ENCODE data around the gene DZIP1L. TPM values are rescaled to one million over a fixed set of nuclear protein-coding genes. Genes with fewer than 3 reads are reported as not detected.

The DZIP1L gene
- total RNA-seq, 2 experiments from 2014 or later, result not detected

DNA sequence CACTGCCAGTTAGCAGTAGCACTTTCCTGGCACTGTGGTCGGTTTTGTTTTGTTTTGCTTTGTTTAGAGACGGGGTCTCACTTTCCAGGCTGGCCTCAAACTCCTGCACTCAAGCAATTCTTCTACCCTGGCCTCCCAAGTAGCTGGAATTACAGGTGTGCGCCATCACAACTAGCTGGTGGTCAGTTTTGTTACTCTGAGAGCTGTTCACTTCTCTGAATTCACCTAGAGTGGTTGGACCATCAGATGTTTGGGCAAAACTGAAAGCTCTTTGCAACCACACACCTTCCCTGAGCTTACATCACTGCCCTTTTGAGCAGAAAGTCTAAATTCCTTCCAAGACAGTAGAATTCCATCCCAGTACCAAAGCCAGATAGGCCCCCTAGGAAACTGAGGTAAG lies 82.8 kb downstream of the DZIP1L start:
- Histone ChIP-seq H3K4me3 (ENCODE audit: low read length) (no peak overlapping the region), H3K27me3 (ENCODE audit: control insufficient read depth in 1 of 2, insufficient read depth in 2 of 2, low read length in 2 of 2) (peaks cover 3 to 8% of the 10 kb centered on the region in 2 experiments), H3K4me1 (ENCODE audit: insufficient read depth, low read length) (no peaks in the 10 kb centered on the region), H3K9me3 (ENCODE audit: control insufficient read depth in 1 of 2, insufficient read depth in 1 of 2, low read length in 2 of 2) (no peaks in the 10 kb centered on the region), H3K36me3 (ENCODE audit: insufficient read depth, low read length) (no peaks in the 10 kb centered on the region), H3K27ac (ENCODE audit: low read depth in 1 of 2, low read length in 2 of 2) (no peak overlapping the region)
- H3K27ac Mint-ChIP-seq, result no peak overlapping the region
- peaks cover 22% of the 10 kb centered on the region for H3K27me3 Mint-ChIP-seq
- H3K4me1 Mint-ChIP-seq (ENCODE audit: low read depth), result no peaks in the 10 kb centered on the region
- no peak for TF ChIP-seq CTCF (IDR thresholded peaks at IDR 0.05)
- H3K36me3 Mint-ChIP-seq (ENCODE audit: low read depth), result no peaks in the 10 kb centered on the region
- no peak for ATAC-seq (ENCODE audit: poor library complexity)
- H3K4me3 Mint-ChIP-seq, result no peak overlapping the region
- CTCF ChIA-PET, result no interaction called here
- DNase-seq, result no peak
- POLR2A ChIA-PET, result no interaction called here
- H3K9me3 Mint-ChIP-seq, result no peaks in the 10 kb centered on the region
- intact Hi-C loops (cut with DNase I, micrococcal nuclease), result no loop called here

- Mint-ChIP-seq H3K4me3 (no peak overlapping the region), H3K4me1 (ENCODE audit: low read depth) (no peaks in the 10 kb centered on the region), H3K9me3 (no peaks in the 10 kb centered on the region), H3K27me3 (peaks cover 17% of the 10 kb centered on the region), H3K36me3 (ENCODE audit: low read depth) (no peaks in the 10 kb centered on the region), H3K27ac (no peak overlapping the region)
- no peaks in the 10 kb centered on the region for H3K9me3 ChIP-seq (ENCODE audit: control insufficient read depth in 1 of 2, insufficient read depth in 1 of 2, low read length in 2 of 2)
- CTCF ChIA-PET, result no interaction called here
- no peak overlapping the region for H3K4me3 ChIP-seq (ENCODE audit: low read length)
- intact Hi-C loops (cut with DNase I, micrococcal nuclease), result no loop called here
- H3K27ac ChIP-seq (ENCODE audit: low read depth in 1 of 2, low read length in 2 of 2), result no peak overlapping the region
- POLR2A ChIA-PET, result no interaction called here
- no peaks in the 10 kb centered on the region for H3K36me3 ChIP-seq (ENCODE audit: insufficient read depth, low read length)
- ATAC-seq (ENCODE audit: poor library complexity), result no peak
- DNase-seq, result no peak
- H3K27me3 ChIP-seq (ENCODE audit: control insufficient read depth in 1 of 2, insufficient read depth in 2 of 2, low read length in 2 of 2), result peaks cover 3 to 8% of the 10 kb centered on the region in 2 experiments
- no peaks in the 10 kb centered on the region for H3K4me1 ChIP-seq (ENCODE audit: insufficient read depth, low read length)
- no peak for TF ChIP-seq CTCF (IDR thresholded peaks at IDR 0.05)
Observed at GRCh38 chr3:138031536-138031935, 83.9 kb downstream of the DZIP1L start.

DNA sequence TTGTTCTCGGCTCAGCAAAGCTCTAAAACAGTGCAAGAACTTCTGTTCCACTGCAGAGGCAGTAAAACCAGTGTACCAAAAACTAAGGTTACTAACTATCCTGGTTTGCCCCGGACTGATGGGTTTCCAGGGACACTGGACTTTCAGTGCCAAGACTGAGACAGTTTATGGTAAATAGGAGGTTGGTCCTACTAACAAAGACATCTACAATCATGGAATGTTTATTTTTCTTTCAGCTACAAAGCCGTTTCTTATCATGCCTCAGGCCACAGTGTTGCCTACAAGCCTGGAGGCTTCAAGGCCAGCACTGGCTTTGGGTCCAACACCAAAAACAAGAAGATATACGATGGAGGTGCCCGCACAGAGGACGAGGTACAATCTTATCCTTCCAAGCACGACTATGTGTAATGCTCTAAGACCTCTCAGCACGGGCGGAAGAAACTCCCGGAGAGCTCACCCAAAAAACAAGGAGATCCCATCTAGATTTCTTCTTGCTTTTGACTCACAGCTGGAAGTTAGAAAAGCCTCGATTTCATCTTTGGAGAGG lies 84.6 kb downstream of the DZIP1L start:
- DNase-seq, result no peak
- no peaks in the 10 kb centered on the region for H3K36me3 Mint-ChIP-seq (ENCODE audit: low read depth)
- Histone ChIP-seq H3K36me3 (ENCODE audit: insufficient read depth, low read length) (no peaks in the 10 kb centered on the region), H3K9me3 (ENCODE audit: control insufficient read depth in 1 of 2, insufficient read depth in 1 of 2, low read length in 2 of 2) (no peaks in the 10 kb centered on the region), H3K27me3 (ENCODE audit: control insufficient read depth in 1 of 2, insufficient read depth in 2 of 2, low read length in 2 of 2) (peaks cover 3 to 8% of the 10 kb centered on the region in 2 experiments), H3K4me3 (ENCODE audit: low read length) (no peak overlapping the region), H3K4me1 (ENCODE audit: insufficient read depth, low read length) (no peaks in the 10 kb centered on the region), H3K27ac (ENCODE audit: low read depth in 1 of 2, low read length in 2 of 2) (no peak overlapping the region)
- ChIA-PET POLR2A (no interaction called here), CTCF (no interaction called here)
- H3K9me3 Mint-ChIP-seq, result no peaks in the 10 kb centered on the region
- intact Hi-C loops (cut with DNase I, micrococcal nuclease), result no loop called here
- no peak overlapping the region for H3K27ac Mint-ChIP-seq
- H3K4me1 Mint-ChIP-seq (ENCODE audit: low read depth), result no peaks in the 10 kb centered on the region
- TF ChIP-seq CTCF (IDR thresholded peaks at IDR 0.05), result no peak
- no peak for ATAC-seq (ENCODE audit: poor library complexity)
- H3K4me3 Mint-ChIP-seq, result no peak overlapping the region
- peaks cover 19% of the 10 kb centered on the region for H3K27me3 Mint-ChIP-seq

Measured in CD4-positive, alpha-beta T cell (primary cell).